AG09309 (cell line): ENCODE measurements around the gene DPYSL3.

Experiments
- DNase-seq: peaks from one replicate; pipeline ENCODE4 v3.0.0-alpha.2; 2010; ENCODE audit warnings: low read depth
- H3K4me3 ChIP-seq: 2 replicates; pipeline ENCODE4 v1.5.1; 2011; ENCODE audit warnings: mild to moderate bottlenecking, low read depth, low read length, moderate library complexity; ENCODE audit not compliant: control insufficient read depth
- CTCF ChIP-seq: IDR thresholded peaks from 2 replicates; pipeline ENCODE4 v1.5.1; 2011; ENCODE audit warnings: mild to moderate bottlenecking, low read depth, low read length, inconsistent platforms; ENCODE audit not compliant: insufficient read depth, control insufficient read depth; ENCODE audit errors: missing control alignments

DPYSL3 gene

GRCh38 chr5:147439254-147439653 lies 70.6 kb downstream of the DPYSL3 start:
- DNase-seq = no peak
- H3K4me3 ChIP-seq = no peak overlapping the region
- TF ChIP-seq CTCF = no peak

GRCh38 chr5:147437161-147437596 lies 72.7 kb downstream of the DPYSL3 start:
- no peak for TF ChIP-seq CTCF
- DNase-seq = no peak
- no peak overlapping the region for H3K4me3 ChIP-seq

GRCh38 chr5:147436596-147436995 lies 73.3 kb downstream of the DPYSL3 start:
- no peak for TF ChIP-seq CTCF
- H3K4me3 ChIP-seq = no peak overlapping the region
- no peak for DNase-seq

GRCh38 chr5:147434049-147434448 lies 75.8 kb downstream of the DPYSL3 start:
- no peak for DNase-seq
- H3K4me3 ChIP-seq = no peak overlapping the region
- TF ChIP-seq CTCF = no peak

- H3K4me3 ChIP-seq = no peak overlapping the region
- no peak for TF ChIP-seq CTCF
- DNase-seq = no peak
Measured at GRCh38 chr5:147432323-147432722, 77.5 kb downstream of the DPYSL3 start.

DNA sequence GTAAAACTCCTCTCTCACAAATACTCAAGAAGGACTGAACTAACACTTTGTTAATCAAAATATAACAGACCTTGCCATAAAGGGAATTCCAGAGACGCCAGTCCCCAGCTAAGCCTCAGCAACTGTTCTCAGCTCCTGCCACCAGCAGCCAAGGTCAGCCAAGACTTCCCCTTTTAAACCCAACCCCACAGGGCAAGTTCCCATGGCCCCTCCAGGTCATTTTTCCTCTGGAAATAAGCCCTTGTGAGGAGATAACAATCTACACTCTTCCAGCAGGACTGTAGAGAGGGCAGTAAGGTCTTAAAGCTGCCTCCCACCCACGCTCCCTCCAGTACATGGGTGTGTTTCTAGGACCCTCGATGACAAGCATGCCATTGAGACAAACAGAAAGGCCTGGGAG lies 78.3 kb downstream of the DPYSL3 start:
- DNase-seq = no peak
- no peak for TF ChIP-seq CTCF

DNA sequence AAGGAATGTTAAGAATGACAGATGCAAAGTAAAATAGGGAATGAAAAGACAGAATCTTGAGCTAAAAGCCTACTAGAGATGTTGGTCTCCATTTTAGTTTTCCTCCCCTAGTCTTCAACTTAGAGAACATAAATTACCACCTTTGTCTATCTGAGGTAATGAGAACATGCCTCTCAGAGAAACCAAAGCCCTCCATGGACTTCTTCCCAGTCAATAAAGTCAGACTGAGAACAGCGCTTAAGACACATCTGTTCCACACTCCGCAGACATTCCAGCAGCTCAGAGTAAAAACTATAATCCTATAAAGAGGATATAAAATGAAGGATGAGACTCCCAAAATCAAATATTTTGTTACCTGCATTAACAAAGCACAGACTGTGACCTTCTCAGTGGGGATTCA lies 79.2 kb downstream of the DPYSL3 start:
- no peak for DNase-seq

More for the DNA sequence above, 78.3 kb downstream of the DPYSL3 start:
- H3K4me3 ChIP-seq = no peak overlapping the region

More for the DNA sequence above, 79.2 kb downstream of the DPYSL3 start:
- no peak for TF ChIP-seq CTCF
- no peak overlapping the region for H3K4me3 ChIP-seq
